B cell (primary cell): ENCODE data around the gene MED27. TPM values are rescaled to one million over a fixed set of nuclear protein-coding genes. Genes with fewer than 3 reads are reported as not detected.

Source experiments
- ATAC-seq: fragments of 200-7000 bp; cut with Tn5 transposase; one replicate; pipeline ENCODE4 v1.10.0; 2021; ENCODE audit warnings: low read depth, mild to moderate bottlenecking, moderate number of reproducible peaks, moderate library complexity
- CTCF ChIA-PET: fragments of 350-600 bp; sonication (Branson Sonifier 250); formaldehyde crosslinking; loops from one replicate; lab custom pipeline; 2021; ENCODE audit warnings: antibody characterized with exemption, inconsistent platforms; lab: Charles Lee
- POLR2A ChIA-PET: fragments of 350-600 bp; sonication (Branson Sonifier 250); formaldehyde crosslinking; loops from one replicate; lab custom pipeline; 2021; ENCODE audit warnings: antibody characterized with exemption; lab: Charles Lee
- DNase-seq: peaks from one replicate; pipeline ENCODE4 v3.0.0; 2013
- H2AFZ ChIP-seq: 2 replicates; pipeline ENCODE4 v1.6.1; 2012; ENCODE audit warnings: mild to moderate bottlenecking, low read depth, low read length; ENCODE audit not compliant: insufficient read depth, poor library complexity, severe bottlenecking
- H3K27ac ChIP-seq, 2 donors: 1 replicate in 1 of 2; 2 replicates in 1 of 2; pipeline ENCODE4 v1.5.1; 2012 to 2013; ENCODE audit warnings: low read length in 2 of 2, mild to moderate bottlenecking in 2 of 2, moderate library complexity in 1 of 2
- H3K27me3 ChIP-seq, 4 experiments: fragments of 200-600 bp in 1 of 4; sonication (generic) in 1 of 4; replicated peaks in 1 of 4; 1 replicate in 2 of 4; 2 replicates in 2 of 4; pipeline versions ENCODE4 v1.6.1 to v1.7.0; 2013 to 2016; ENCODE audit warnings: low read length in 3 of 4, mild to moderate bottlenecking in 2 of 4, mixed read lengths in 1 of 4, moderate library complexity in 1 of 4; ENCODE audit not compliant: insufficient read depth in 4 of 4, control insufficient read depth in 3 of 4; ENCODE audit errors: control extremely low read depth in 1 of 4
- H3K36me3 ChIP-seq, 2 experiments: replicated peaks in 1 of 2; 1 replicate in 1 of 2; 2 replicates in 1 of 2; pipeline versions ENCODE4 v1.6.1 to v1.7.1; 2013; ENCODE audit warnings: low read length in 1 of 2; ENCODE audit not compliant: insufficient read depth in 2 of 2, control insufficient read depth in 1 of 2; ENCODE audit errors: control extremely low read depth in 1 of 2, extremely low read depth in 1 of 2
- H3K4me1 ChIP-seq, 2 donors: fragments of 200-600 bp in 1 of 2; sonication (generic) in 1 of 2; 1 replicate in 1 of 2; 2 replicates in 1 of 2; pipeline versions ENCODE4 v1.5.1 to v1.6.1; 2013 to 2017; ENCODE audit warnings: low read length in 2 of 2; ENCODE audit not compliant: control insufficient read depth in 2 of 2, insufficient read depth in 2 of 2
- H3K4me2 ChIP-seq: replicated peaks from 2 replicates; pipeline ENCODE3; 2012; ENCODE audit warnings: mild to moderate bottlenecking, low read depth, low read length; ENCODE audit not compliant: poor library complexity, severe bottlenecking
- H3K4me3 ChIP-seq, 5 experiments: fragments of 200-600 bp in 1 of 5; sonication (generic) in 1 of 5; 1 replicate in 3 of 5; 2 replicates in 2 of 5; pipeline versions ENCODE4 v1.5.1 to v1.7.0; 2011 to 2016; ENCODE audit warnings: low read length in 4 of 5, mild to moderate bottlenecking in 4 of 5, low read depth in 2 of 5, control low read depth in 1 of 5, moderate library complexity in 1 of 5; ENCODE audit not compliant: insufficient read depth in 1 of 5; ENCODE audit errors: control extremely low read depth in 1 of 5, extremely low read depth in 1 of 5
- H3K79me2 ChIP-seq: fragments of 200-600 bp; sonication (generic); one replicate; pipeline ENCODE4 v1.6.0; 2016; ENCODE audit warnings: low read length; ENCODE audit not compliant: control insufficient read depth, insufficient read depth
- H3K9ac ChIP-seq: fragments of 200-600 bp; sonication (generic); 2 replicates; pipeline ENCODE4 v1.6.1; 2017; ENCODE audit warnings: mild to moderate bottlenecking, low read length, moderate library complexity
- H3K9me3 ChIP-seq, 3 donors: one replicate each; pipeline versions ENCODE4 v1.6.1 to v1.7.1; 2013; ENCODE audit warnings: low read length in 2 of 3; ENCODE audit not compliant: control insufficient read depth in 2 of 3, insufficient read depth in 1 of 3; ENCODE audit errors: control extremely low read depth in 1 of 3
- H4K20me1 ChIP-seq: 2 replicates; pipeline ENCODE4 v1.6.0; 2012; ENCODE audit warnings: mild to moderate bottlenecking, low read length; ENCODE audit not compliant: insufficient read depth, control insufficient read depth, poor library complexity, severe bottlenecking
- H3K27ac Mint-ChIP-seq: one replicate; pipeline ENCODE4 v1.8.0; 2021; ENCODE audit warnings: mixed read lengths
- H3K27me3 Mint-ChIP-seq: one replicate; pipeline ENCODE4 v1.8.0; 2021; ENCODE audit warnings: mixed read lengths
- H3K4me1 Mint-ChIP-seq: one replicate; pipeline ENCODE4 v1.8.0; 2021; ENCODE audit warnings: mixed read lengths
- H3K4me3 Mint-ChIP-seq: one replicate; pipeline ENCODE4 v1.8.0; 2021; ENCODE audit warnings: mixed read lengths
- H3K9me3 Mint-ChIP-seq: one replicate; pipeline ENCODE4 v1.8.0; 2022; ENCODE audit warnings: mixed read lengths; ENCODE audit not compliant: insufficient read depth
- CTCF ChIP-seq: fragments of 200-600 bp; IDR thresholded peaks from one replicate; pipeline ENCODE4 v1.8.0; 2022; ENCODE audit warnings: antibody characterized with exemption, mild to moderate bottlenecking
- EZH2 ChIP-seq: IDR thresholded peaks from 2 replicates; pipeline ENCODE4 v1.6.1; 2012; ENCODE audit warnings: borderline replicate concordance, low read depth, mild to moderate bottlenecking, moderate library complexity, low read length; ENCODE audit not compliant: insufficient read depth, poor library complexity, severe bottlenecking
- WGBS: methylation state at CpG from one replicate; pipeline ENCODE4 v1.1.5; 2013; ENCODE audit warnings: missing lambda C conversion rate; ENCODE audit not compliant: insufficient coverage; 5-methylcytosine and 5-hydroxymethylcytosine counted together
- intact Hi-C: fragments of 100-400 bp; cut with micrococcal nuclease; formaldehyde crosslinking; loops from one replicate; pipeline ENCODE4 v1.10.0; 2022
- polyA plus RNA-seq: library from polyadenylated mRNA; depleted of rRNA; stranded (reverse); fragments of >200 nt; gene quantifications from 2 replicates; pipeline ENCODE4 v1.2.3, GENCODE V29; 2012
- total RNA-seq, 2 donors: library from RNA; stranded (reverse); fragments of 120-200 nt in 1 of 2; gene quantifications; 1 replicate in 1 of 2; 2 replicates in 1 of 2; pipeline versions ENCODE4 v1.2.3 to v1.2.4, GENCODE V29; 2013 to 2022

The MED27 gene
- total and polyA plus RNA-seq, 2 donors (not counting 1 experiment from before 2014, with no cell fraction given): 17.4 to 17.7 TPM

- Mint-ChIP-seq H3K4me1 (no peaks in the 10 kb centered on the region), H3K9me3 (no peaks in the 10 kb centered on the region), H3K4me3 (no peak overlapping the region), H3K27ac (no peak overlapping the region), H3K27me3 (no peaks in the 10 kb centered on the region)
- WGBS: 100% methylated on average over 1 of the region's 4 CpGs
- DNase-seq (no peak), ATAC-seq (no peak)
- no peak overlapping the region for H2AFZ ChIP-seq
- H3K9ac ChIP-seq: no peak overlapping the region
- CTCF ChIA-PET: interaction anchor here (1.1 kb wide), 1 partner anchor 8 kb away, joined by 3 read pairs; no protein-coding TSS in a partner anchor
- H3K4me2 ChIP-seq: no peak overlapping the region
- H3K27ac ChIP-seq: no peak overlapping the region
- TF ChIP-seq CTCF (no peak), EZH2 (no peak)
- H3K36me3 ChIP-seq: no peaks in the 10 kb centered on the region
- no peaks in the 10 kb centered on the region for H3K9me3 ChIP-seq
- intact Hi-C loops: no loop called here
- no peaks in the 10 kb centered on the region for H3K27me3 ChIP-seq
- H3K4me1 ChIP-seq: no peaks in the 10 kb centered on the region
- no peak overlapping the region for H3K4me3 ChIP-seq
- peaks cover 38% of the 10 kb centered on the region for H4K20me1 ChIP-seq
- peaks cover 30% of the 10 kb centered on the region for H3K79me2 ChIP-seq
- POLR2A ChIA-PET: no interaction called here
Observed at GRCh38 chr9:132020820-132021510, 58.7 kb downstream of the MED27 start.

GRCh38 chr9:132020272-132020671 is 59.4 kb downstream of the MED27 start:
- no peak overlapping the region for H3K4me2 ChIP-seq
- ATAC-seq: no peak
- Mint-ChIP-seq H3K4me3 (no peak overlapping the region), H3K27ac (no peak overlapping the region), H3K4me1 (no peaks in the 10 kb centered on the region), H3K9me3 (no peaks in the 10 kb centered on the region), H3K27me3 (no peaks in the 10 kb centered on the region)
- H3K27ac ChIP-seq: no peak overlapping the region
- no peak overlapping the region for H3K4me3 ChIP-seq
- H3K36me3 ChIP-seq: no peaks in the 10 kb centered on the region
- H3K9ac ChIP-seq: no peak overlapping the region
- no peaks in the 10 kb centered on the region for H3K27me3 ChIP-seq
- H4K20me1 ChIP-seq: peaks cover 36% of the 10 kb centered on the region
- peaks cover 29% of the 10 kb centered on the region for H3K79me2 ChIP-seq
- no peak overlapping the region for H2AFZ ChIP-seq
- WGBS: 100% methylated on average over 1 of the region's 2 CpGs
- H3K4me1 ChIP-seq: no peaks in the 10 kb centered on the region
- DNase-seq: no peak
- ChIA-PET POLR2A (no interaction called here), CTCF (interaction anchor here (1.1 kb wide), 1 partner anchor 9 kb away, joined by 3 read pairs; no protein-coding TSS in a partner anchor)
- intact Hi-C loops: no loop called here
- no peaks in the 10 kb centered on the region for H3K9me3 ChIP-seq
- TF ChIP-seq CTCF (no peak), EZH2 (no peak)
